HepG2 (cell line): ENCODE measurements around the gene DDX1. TPM values are rescaled to one million over a fixed set of nuclear protein-coding genes. Genes with fewer than 3 reads are reported as not detected.
A peak's percentile ranks its signal among the peaks of the same experiment; 100 is the strongest.

ENCODE experiments used
- CEBPG ChIP-seq: IDR thresholded peaks from 2 replicates; pipeline ENCODE4 v1.6.1; 2016
- DNMT3B ChIP-seq: conservative IDR thresholded peaks from 2 replicates; pipeline ENCODE4 v1.6.1; 2016; ENCODE audit warnings: missing biosample characterization, control low read depth
- ETV5 ChIP-seq: IDR thresholded peaks from 2 replicates; pipeline ENCODE4 v1.6.1; 2018; ENCODE audit warnings: missing biosample characterization, missing genetic modification reagents, inconsistent platforms, borderline replicate concordance
- GATAD1 ChIP-seq: IDR thresholded peaks from 2 replicates; pipeline ENCODE4 v1.6.1; 2016; ENCODE audit warnings: missing genetic modification reagents, missing compliant biosample characterization
- HOXA9 ChIP-seq: sonication (generic); formaldehyde crosslinking; IDR thresholded peaks from 2 replicates; pipeline ENCODE4 v1.8.1; 2022; ENCODE audit warnings: missing genetic modification reagents, mild to moderate bottlenecking, moderate library complexity, borderline replicate concordance
- ZNF672 ChIP-seq: sonication (generic); formaldehyde crosslinking; IDR thresholded peaks from 2 replicates; pipeline ENCODE4 v1.8.1; 2022; ENCODE audit warnings: missing genetic modification reagents
- polyA plus RNA-seq, 8 experiments: library from polyadenylated mRNA; depleted of rRNA in 3 of 8; stranded (reverse) in 7 of 8; unstranded in 1 of 8; fragments of >200 nt; fragmentation: Illumina TruSeq in 4 of 8; extraction: Trizol in 4 of 8; gene quantifications; 2 replicates each; pipeline versions ENCODE4 v1.2.1 to v1.2.3, GENCODE V29; 2011 to 2016; ENCODE audit warnings: low read depth in 4 of 8, missing spikeins in 1 of 8, mixed read lengths in 1 of 8; ENCODE audit not compliant: insufficient read depth in 1 of 8
- total RNA-seq, 5 experiments: library from RNA; depleted of rRNA; stranded (reverse); fragments of >200 nt; fragmentation: Illumina TruSeq; extraction: Trizol; gene quantifications; 2 replicates each; pipeline ENCODE4 v1.2.3, GENCODE V29; 2016; ENCODE audit warnings: low read depth in 1 of 5
- TF ChIP-seq, protein P1 (sequence below): sonication (generic); formaldehyde crosslinking; IDR thresholded peaks from 2 replicates; pipeline ENCODE4 v1.4.0; 2020; ENCODE audit warnings: missing genetic modification reagents, mild to moderate bottlenecking, borderline replicate concordance
- TF ChIP-seq, protein P2 (sequence below): sonication (generic); formaldehyde crosslinking; IDR thresholded peaks from 2 replicates; pipeline ENCODE4 v1.5.1; 2020; ENCODE audit warnings: mild to moderate bottlenecking, missing genetic modification reagents, moderate library complexity
- TF ChIP-seq, protein P3 (sequence below): sonication (generic); formaldehyde crosslinking; IDR thresholded peaks from 2 replicates; pipeline ENCODE4 v1.4.0; 2020; ENCODE audit warnings: mild to moderate bottlenecking, missing genetic modification reagents, borderline replicate concordance
- TF ChIP-seq, protein P4 (sequence below): sonication (generic); formaldehyde crosslinking; IDR thresholded peaks from 2 replicates; pipeline ENCODE4 v1.8.0; 2022; ENCODE audit warnings: mild to moderate bottlenecking, missing genetic modification reagents

The DDX1 gene
- total and polyA plus RNA-seq, 2 of the 13 experiments (the other 11 are each of a cell fraction or from before 2014, with no cell fraction given) = 81.6 to 130 TPM

DNA sequence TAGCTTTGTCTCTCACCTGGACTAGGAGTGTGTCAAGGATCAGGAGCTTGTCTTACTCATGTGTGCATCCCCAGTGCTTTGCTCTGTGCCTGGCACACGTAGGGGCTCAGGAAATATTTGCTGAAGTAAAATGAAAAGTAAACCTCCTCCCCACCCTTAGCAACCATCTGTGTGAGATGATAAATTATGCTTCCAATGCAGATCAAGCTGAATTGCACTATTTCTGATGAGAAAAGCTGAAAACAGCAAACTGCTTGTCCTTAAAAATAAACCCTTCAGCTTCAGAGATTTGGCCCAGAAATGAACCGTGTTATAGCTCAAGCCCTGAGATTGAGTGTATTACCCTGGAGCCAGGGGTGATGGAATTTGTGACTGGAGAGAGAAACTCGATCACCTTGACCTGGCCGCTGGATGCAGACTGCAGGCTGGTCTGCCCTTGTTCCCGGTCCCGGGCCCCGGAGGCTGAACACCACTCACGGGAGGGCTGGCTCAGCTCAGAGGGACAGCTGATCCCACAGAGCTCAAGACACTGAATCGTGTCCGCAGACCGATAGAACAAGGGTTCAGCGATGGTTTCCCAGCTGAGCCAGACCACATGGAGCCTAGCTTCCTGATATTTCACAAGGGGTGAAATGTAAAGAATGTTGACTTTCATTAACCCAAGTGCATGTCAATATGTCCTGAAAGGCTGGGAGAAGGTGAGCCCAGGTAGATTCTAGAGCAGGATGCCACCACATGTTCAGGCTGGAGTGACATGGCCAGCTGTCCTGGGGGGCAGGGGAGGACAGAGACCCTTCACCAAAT lies 50.5 kb downstream of the DDX1 start (continued):
- TF ChIP-seq, protein P1, sequence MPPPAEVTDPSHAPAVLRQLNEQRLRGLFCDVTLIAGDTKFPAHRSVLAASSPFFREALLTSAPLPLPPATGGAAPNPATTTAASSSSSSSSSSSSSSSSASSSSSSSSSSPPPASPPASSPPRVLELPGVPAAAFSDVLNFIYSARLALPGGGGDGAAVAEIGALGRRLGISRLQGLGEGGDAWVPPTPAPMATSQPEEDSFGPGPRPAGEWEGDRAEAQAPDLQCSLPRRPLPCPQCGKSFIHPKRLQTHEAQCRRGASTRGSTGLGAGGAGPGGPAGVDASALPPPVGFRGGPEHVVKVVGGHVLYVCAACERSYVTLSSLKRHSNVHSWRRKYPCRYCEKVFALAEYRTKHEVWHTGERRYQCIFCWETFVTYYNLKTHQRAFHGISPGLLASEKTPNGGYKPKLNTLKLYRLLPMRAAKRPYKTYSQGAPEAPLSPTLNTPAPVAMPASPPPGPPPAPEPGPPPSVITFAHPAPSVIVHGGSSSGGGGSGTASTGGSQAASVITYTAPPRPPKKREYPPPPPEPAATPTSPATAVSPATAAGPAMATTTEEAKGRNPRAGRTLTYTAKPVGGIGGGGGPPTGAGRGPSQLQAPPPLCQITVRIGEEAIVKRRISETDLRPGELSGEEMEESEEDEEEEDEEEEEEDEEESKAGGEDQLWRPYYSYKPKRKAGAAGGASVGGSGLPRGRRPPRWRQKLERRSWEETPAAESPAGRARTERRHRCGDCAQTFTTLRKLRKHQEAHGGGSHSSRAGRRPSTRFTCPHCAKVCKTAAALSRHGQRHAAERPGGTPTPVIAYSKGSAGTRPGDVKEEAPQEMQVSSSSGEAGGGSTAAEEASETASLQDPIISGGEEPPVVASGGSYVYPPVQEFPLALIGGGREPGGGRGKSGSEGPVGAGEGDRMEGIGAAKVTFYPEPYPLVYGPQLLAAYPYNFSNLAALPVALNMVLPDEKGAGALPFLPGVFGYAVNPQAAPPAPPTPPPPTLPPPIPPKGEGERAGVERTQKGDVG = peak; percentile 34; the same call in 1 of the 2 replicates
- no peak for TF ChIP-seq ZNF672 (CRISPR knock-in tag)
- TF ChIP-seq, protein P2, sequence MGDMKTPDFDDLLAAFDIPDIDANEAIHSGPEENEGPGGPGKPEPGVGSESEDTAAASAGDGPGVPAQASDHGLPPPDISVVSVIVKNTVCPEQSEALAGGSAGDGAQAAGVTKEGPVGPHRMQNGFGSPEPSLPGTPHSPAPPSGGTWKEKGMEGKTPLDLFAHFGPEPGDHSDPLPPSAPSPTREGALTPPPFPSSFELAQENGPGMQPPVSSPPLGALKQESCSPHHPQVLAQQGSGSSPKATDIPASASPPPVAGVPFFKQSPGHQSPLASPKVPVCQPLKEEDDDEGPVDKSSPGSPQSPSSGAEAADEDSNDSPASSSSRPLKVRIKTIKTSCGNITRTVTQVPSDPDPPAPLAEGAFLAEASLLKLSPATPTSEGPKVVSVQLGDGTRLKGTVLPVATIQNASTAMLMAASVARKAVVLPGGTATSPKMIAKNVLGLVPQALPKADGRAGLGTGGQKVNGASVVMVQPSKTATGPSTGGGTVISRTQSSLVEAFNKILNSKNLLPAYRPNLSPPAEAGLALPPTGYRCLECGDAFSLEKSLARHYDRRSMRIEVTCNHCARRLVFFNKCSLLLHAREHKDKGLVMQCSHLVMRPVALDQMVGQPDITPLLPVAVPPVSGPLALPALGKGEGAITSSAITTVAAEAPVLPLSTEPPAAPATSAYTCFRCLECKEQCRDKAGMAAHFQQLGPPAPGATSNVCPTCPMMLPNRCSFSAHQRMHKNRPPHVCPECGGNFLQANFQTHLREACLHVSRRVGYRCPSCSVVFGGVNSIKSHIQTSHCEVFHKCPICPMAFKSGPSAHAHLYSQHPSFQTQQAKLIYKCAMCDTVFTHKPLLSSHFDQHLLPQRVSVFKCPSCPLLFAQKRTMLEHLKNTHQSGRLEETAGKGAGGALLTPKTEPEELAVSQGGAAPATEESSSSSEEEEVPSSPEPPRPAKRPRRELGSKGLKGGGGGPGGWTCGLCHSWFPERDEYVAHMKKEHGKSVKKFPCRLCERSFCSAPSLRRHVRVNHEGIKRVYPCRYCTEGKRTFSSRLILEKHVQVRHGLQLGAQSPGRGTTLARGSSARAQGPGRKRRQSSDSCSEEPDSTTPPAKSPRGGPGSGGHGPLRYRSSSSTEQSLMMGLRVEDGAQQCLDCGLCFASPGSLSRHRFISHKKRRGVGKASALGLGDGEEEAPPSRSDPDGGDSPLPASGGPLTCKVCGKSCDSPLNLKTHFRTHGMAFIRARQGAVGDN (CRISPR knock-in tag) = peak; percentile 50
- no peak for TF ChIP-seq HOXA9 (CRISPR knock-in tag)
- peak; percentile 69 for TF ChIP-seq ETV5 (CRISPR knock-in tag)
- TF ChIP-seq CEBPG (CRISPR knock-in tag) = peak; percentile 69
- TF ChIP-seq GATAD1 = 0 out of 2 replicates have a peak, but pooled peaks have one; percentile 17
- TF ChIP-seq DNMT3B = no peak
- TF ChIP-seq, protein P3, sequence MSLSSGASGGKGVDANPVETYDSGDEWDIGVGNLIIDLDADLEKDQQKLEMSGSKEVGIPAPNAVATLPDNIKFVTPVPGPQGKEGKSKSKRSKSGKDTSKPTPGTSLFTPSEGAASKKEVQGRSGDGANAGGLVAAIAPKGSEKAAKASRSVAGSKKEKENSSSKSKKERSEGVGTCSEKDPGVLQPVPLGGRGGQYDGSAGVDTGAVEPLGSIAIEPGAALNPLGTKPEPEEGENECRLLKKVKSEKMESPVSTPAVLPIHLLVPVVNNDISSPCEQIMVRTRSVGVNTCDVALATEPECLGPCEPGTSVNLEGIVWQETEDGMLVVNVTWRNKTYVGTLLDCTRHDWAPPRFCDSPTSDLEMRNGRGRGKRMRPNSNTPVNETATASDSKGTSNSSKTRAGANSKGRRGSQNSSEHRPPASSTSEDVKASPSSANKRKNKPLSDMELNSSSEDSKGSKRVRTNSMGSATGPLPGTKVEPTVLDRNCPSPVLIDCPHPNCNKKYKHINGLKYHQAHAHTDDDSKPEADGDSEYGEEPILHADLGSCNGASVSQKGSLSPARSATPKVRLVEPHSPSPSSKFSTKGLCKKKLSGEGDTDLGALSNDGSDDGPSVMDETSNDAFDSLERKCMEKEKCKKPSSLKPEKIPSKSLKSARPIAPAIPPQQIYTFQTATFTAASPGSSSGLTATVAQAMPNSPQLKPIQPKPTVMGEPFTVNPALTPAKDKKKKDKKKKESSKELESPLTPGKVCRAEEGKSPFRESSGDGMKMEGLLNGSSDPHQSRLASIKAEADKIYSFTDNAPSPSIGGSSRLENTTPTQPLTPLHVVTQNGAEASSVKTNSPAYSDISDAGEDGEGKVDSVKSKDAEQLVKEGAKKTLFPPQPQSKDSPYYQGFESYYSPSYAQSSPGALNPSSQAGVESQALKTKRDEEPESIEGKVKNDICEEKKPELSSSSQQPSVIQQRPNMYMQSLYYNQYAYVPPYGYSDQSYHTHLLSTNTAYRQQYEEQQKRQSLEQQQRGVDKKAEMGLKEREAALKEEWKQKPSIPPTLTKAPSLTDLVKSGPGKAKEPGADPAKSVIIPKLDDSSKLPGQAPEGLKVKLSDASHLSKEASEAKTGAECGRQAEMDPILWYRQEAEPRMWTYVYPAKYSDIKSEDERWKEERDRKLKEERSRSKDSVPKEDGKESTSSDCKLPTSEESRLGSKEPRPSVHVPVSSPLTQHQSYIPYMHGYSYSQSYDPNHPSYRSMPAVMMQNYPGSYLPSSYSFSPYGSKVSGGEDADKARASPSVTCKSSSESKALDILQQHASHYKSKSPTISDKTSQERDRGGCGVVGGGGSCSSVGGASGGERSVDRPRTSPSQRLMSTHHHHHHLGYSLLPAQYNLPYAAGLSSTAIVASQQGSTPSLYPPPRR = peak; percentile 6; the same call in 1 of the 2 replicates
- TF ChIP-seq, protein P4, sequence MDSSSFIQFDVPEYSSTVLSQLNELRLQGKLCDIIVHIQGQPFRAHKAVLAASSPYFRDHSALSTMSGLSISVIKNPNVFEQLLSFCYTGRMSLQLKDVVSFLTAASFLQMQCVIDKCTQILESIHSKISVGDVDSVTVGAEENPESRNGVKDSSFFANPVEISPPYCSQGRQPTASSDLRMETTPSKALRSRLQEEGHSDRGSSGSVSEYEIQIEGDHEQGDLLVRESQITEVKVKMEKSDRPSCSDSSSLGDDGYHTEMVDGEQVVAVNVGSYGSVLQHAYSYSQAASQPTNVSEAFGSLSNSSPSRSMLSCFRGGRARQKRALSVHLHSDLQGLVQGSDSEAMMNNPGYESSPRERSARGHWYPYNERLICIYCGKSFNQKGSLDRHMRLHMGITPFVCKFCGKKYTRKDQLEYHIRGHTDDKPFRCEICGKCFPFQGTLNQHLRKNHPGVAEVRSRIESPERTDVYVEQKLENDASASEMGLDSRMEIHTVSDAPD = no peak
